Adrenal gland (tissue), 12 donors: ENCODE measurements around the gene CNN3. TPM values are rescaled to one million over a fixed set of nuclear protein-coding genes. Genes with fewer than 3 reads are reported as not detected.
"Not testable (repeated sequence)": the region's sequence is repeated elsewhere in the genome, so short reads cannot be mapped to it uniquely, and the experiment has no call there.

ENCODE experiments used
- DNase-seq, 7 donors: peaks; one replicate each; pipeline ENCODE4 v3.0.0-alpha.2; 2019 to 2020
- H3K27ac ChIP-seq, 5 donors: fragments of 200-600 bp; sonication (generic) in 4 of 5; 1 replicate in 3 of 5; 2 replicates in 2 of 5; pipeline versions ENCODE4 v1.5.1 to v1.8.0; 2016 to 2020; ENCODE audit warnings: mild to moderate bottlenecking in 1 of 5
- H3K27me3 ChIP-seq: fragments of 200-600 bp; 2 replicates; pipeline ENCODE4 v1.8.0; 2021
- H3K36me3 ChIP-seq, 2 donors: fragments of 200-600 bp; replicated peaks in 1 of 2; 1 replicate in 1 of 2; 2 replicates in 1 of 2; pipeline versions ENCODE4 v1.5.1 to v1.8.0; 2018 to 2022
- H3K4me1 ChIP-seq, 2 donors: fragments of 200-600 bp; replicated peaks in 1 of 2; 1 replicate in 1 of 2; 2 replicates in 1 of 2; pipeline versions ENCODE4 v1.5.1 to v1.8.0; 2018 to 2021
- H3K4me3 ChIP-seq, 4 donors: fragments of 200-600 bp; sonication (generic) in 3 of 4; one replicate each; pipeline ENCODE4 v1.5.1; 2016 to 2018
- H3K9me3 ChIP-seq, 3 donors: fragments of 200-600 bp; sonication (generic) in 1 of 3; replicated peaks in 1 of 3; 1 replicate in 2 of 3; 2 replicates in 1 of 3; pipeline versions ENCODE4 v1.5.1 to v1.8.0; 2016 to 2021
- CTCF ChIP-seq, 6 experiments: fragments of 450-650 bp in 4 of 6; fragments of 200-600 bp in 2 of 6; sonication (generic) in 1 of 6; IDR thresholded peaks; 1 replicate in 5 of 6; 2 replicates in 1 of 6; pipeline versions ENCODE4 v1.5.1 to v1.8.0; 2016 to 2021; ENCODE audit warnings: antibody characterized with exemption in 6 of 6, mild to moderate bottlenecking in 2 of 6, moderate library complexity in 1 of 6
- POLR2A ChIP-seq, 2 donors: fragments of 450-650 bp; IDR thresholded peaks; one replicate each; pipeline ENCODE4 v1.6.1; 2017; ENCODE audit warnings: antibody characterized with exemption in 2 of 2, mild to moderate bottlenecking in 2 of 2, moderate library complexity in 1 of 2
- WGBS, 4 donors: extraction: QIAGEN DNeasy Blood & Tissue Kit in 2 of 4; methylation state at CpG; one replicate each; pipeline versions ENCODE4 v1.1.5 to v1.1.7; 2013 to 2017; 5-methylcytosine and 5-hydroxymethylcytosine counted together
- intact Hi-C, 2 donors: fragments of 100-400 bp; cut with DNase I; formaldehyde crosslinking; loops; one replicate each; pipeline versions ENCODE4 v1.14.1 to v1.15.0; 2022 to 2023
- polyA plus RNA-seq, 3 donors: library from polyadenylated mRNA; stranded (reverse); fragments of 200-250 nt in 2 of 3; fragments of 350-450 nt in 1 of 3; fragmentation: Illumina TruSeq in 1 of 3; extraction: RNeasy Lipid Tissue Mini Kit (QIAGEN cat#74804) in 1 of 3; gene quantifications; one replicate each; pipeline ENCODE4 v1.2.3, GENCODE V29; 2013 to 2014
- total RNA-seq, 9 donors: library from RNA; depleted of rRNA in 4 of 9; stranded (reverse); fragments of >200 nt in 4 of 9; fragments of 120-200 nt in 1 of 9; fragmentation: NEBNext Ultra II Directional in 1 of 9; extraction: Animal tissue kit (Norgen Biotek cat#: 25700) in 1 of 9; gene quantifications; one replicate each; pipeline versions ENCODE4 v1.1.0 to v1.2.4, GENCODE V29; 2013 to 2023
- donor health status: healthy with polysubstance abuse.
- donor health status: Bipolar disorder and iron deficiency.
- donor health status: DM: yes; HTN: yes; CAD: no.
- donor health status: DM: no; HTN: no; CAD: no.
- donor health status: DM: no; HTN: no; CAD: no.
- donor health status: DM: yes; HTN: yes; CAD: no.

The CNN3 gene
- total and polyA plus RNA-seq, 12 donors, result 97.3 to 766 (median 412) TPM

- Histone ChIP-seq H3K4me1 (peaks cover 9 to 21% of the 10 kb centered on the region in 2 donors), H3K9me3 (no peaks in the 10 kb centered on the region), H3K27ac (peak overlapping the region in 2 of 5 donors; percentile 6 to 14), H3K36me3 (no peaks in the 10 kb centered on the region), H3K4me3 (no peak overlapping the region), H3K27me3 (no peaks in the 10 kb centered on the region)
- intact Hi-C loops, result no loop called here
- no peak for DNase-seq
- WGBS, 4 donors, result 45 to 58% (median 52%) methylated on average over 3 of the region's 3 CpGs
- TF ChIP-seq CTCF (IDR thresholded peaks at IDR 0.05) (no peak), POLR2A (IDR thresholded peaks at IDR 0.05) (no peak)
These were observed 20.0 kb upstream of the CNN3 start for GRCh38 chr1:94946886-94947285.

- Histone ChIP-seq H3K36me3 (no peaks in the 10 kb centered on the region), H3K4me3 (no peak overlapping the region), H3K27ac (no peak overlapping the region), H3K4me1 (peaks cover 12 to 15% of the 10 kb centered on the region in 2 donors), H3K27me3 (no peaks in the 10 kb centered on the region), H3K9me3 (no peaks in the 10 kb centered on the region)
- intact Hi-C loops, result no loop called here
- TF ChIP-seq CTCF (IDR thresholded peaks at IDR 0.05) (no peak), POLR2A (IDR thresholded peaks at IDR 0.05) (no peak)
- WGBS, 4 donors, result 69 to 84% (median 78%) methylated on average over 8 of the region's 8 CpGs
- DNase-seq, result no peak
These were observed 15.5 kb upstream of the CNN3 start for GRCh38 chr1:94942171-94943128.

GRCh38 chr1:94941480-94941879 is 14.6 kb upstream of the CNN3 start:
- H3K27ac ChIP-seq, DNase-seq, intact Hi-C loops, H3K36me3 ChIP-seq, H3K9me3 ChIP-seq, H3K27me3 ChIP-seq, H3K4me3 ChIP-seq: not testable (repeated sequence)
- H3K4me1 ChIP-seq, result peaks cover 22 to 23% of the 10 kb centered on the region in 2 donors
- WGBS, 4 donors, result 93 to 100% (median 97%) methylated on average over 1 of the region's 1 CpG

DNA sequence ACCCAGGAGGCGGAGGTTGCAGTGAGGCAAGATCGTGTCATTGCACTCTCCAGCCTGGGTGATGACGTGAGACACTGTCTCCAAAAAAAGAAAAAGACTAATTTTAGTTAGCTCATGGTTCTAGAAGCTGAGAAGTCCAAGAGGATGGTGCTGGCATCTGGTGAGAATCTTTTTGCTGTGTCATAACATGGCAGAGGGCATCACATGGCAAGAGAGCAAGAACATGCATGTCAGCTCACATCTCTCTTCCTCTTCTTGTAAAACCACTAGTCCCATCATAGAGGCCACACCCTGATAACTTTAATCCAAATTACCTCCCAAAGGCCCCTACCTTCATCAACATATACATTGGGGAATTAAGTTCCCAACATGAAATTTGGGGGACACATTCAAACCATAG is 13.8 kb upstream of the CNN3 start:
- H3K9me3 ChIP-seq, result no peaks in the 10 kb centered on the region
- no peaks in the 10 kb centered on the region for H3K36me3 ChIP-seq
- H3K4me3 ChIP-seq, result no peak overlapping the region
- no peak overlapping the region for H3K27ac ChIP-seq
- peaks cover 29 to 30% of the 10 kb centered on the region in 2 donors for H3K4me1 ChIP-seq
- TF ChIP-seq CTCF (IDR thresholded peaks at IDR 0.05), result no peak
- TF ChIP-seq POLR2A (IDR thresholded peaks at IDR 0.05), result no peak
- intact Hi-C loops, result no loop called here
- H3K27me3 ChIP-seq, result no peaks in the 10 kb centered on the region
- WGBS, 4 donors, result 82 to 96% (median 90%) methylated on average over 3 of the region's 3 CpGs
- DNase-seq, result no peak
